T follicular helper cell (primary cell): ENCODE data around the gene ITFG1.
"Not testable (repeated sequence)": the region's sequence is repeated elsewhere in the genome, so short reads cannot be mapped to it uniquely, and the experiment has no call there.

Experiments used
- DNase-seq: peaks from one replicate; pipeline ENCODE4 v3.0.0-alpha.2; 2020; ENCODE audit warnings: low read depth

Gene ITFG1

GRCh38 chr16:47413041-47413440, 47.8 kb downstream of the ITFG1 start:
- no peak for DNase-seq

- DNase-seq, result no peak
Observed at GRCh38 chr16:47408491-47408890, 52.4 kb downstream of the ITFG1 start.

GRCh38 chr16:47395733-47396498, 64.9 kb downstream of the ITFG1 start:
- DNase-seq, result no peak

GRCh38 chr16:47392081-47392480, 68.8 kb downstream of the ITFG1 start:
- no peak for DNase-seq

GRCh38 chr16:47388705-47389104, 72.2 kb downstream of the ITFG1 start:
- DNase-seq, result no peak

- no peak for DNase-seq
Observed at GRCh38 chr16:47387026-47387734, 73.7 kb downstream of the ITFG1 start.

GRCh38 chr16:47386201-47386718, 74.6 kb downstream of the ITFG1 start:
- no peak for DNase-seq

- DNase-seq, result no peak
Observed at GRCh38 chr16:47382362-47382761, 78.5 kb downstream of the ITFG1 start.

GRCh38 chr16:47377154-47377553, 83.7 kb downstream of the ITFG1 start:
- DNase-seq, result no peak

GRCh38 chr16:47375423-47375822, 85.4 kb downstream of the ITFG1 start:
- DNase-seq, result no peak

- DNase-seq, result no peak
Observed at GRCh38 chr16:47374629-47375028, 86.2 kb downstream of the ITFG1 start.

- DNase-seq, result no peak
Observed at GRCh38 chr16:47371271-47372014, 89.4 kb downstream of the ITFG1 start.

GRCh38 chr16:47370536-47370935, 90.3 kb downstream of the ITFG1 start:
- DNase-seq, result no peak

GRCh38 chr16:47366228-47366627, 94.6 kb downstream of the ITFG1 start:
- no peak for DNase-seq

GRCh38 chr16:47363761-47364160, 97.1 kb downstream of the ITFG1 start:
- DNase-seq, result no peak

GRCh38 chr16:47359478-47359877, 101.4 kb downstream of the ITFG1 start:
- no peak for DNase-seq

GRCh38 chr16:47358816-47359215, 102.0 kb downstream of the ITFG1 start:
- DNase-seq, result no peak

- not testable (repeated sequence) for DNase-seq
Observed at GRCh38 chr16:47349029-47349428, 111.8 kb downstream of the ITFG1 start.

- DNase-seq, result not testable (repeated sequence)
Observed at GRCh38 chr16:47347021-47347696, 113.7 kb downstream of the ITFG1 start.

GRCh38 chr16:47342055-47342454, 118.8 kb downstream of the ITFG1 start:
- DNase-seq, result no peak

- not testable (repeated sequence) for DNase-seq
Observed at GRCh38 chr16:47330562-47330961, 130.3 kb downstream of the ITFG1 start.

- not testable (repeated sequence) for DNase-seq
Observed at GRCh38 chr16:47324309-47324708, 136.6 kb downstream of the ITFG1 start.
